LoVo (cell line): ENCODE data around the gene F5.

Experiments
- DNase-seq: peaks from one replicate; pipeline ENCODE4 v3.0.0-alpha.2; 2016; ENCODE audit warnings: low spot score

F5 gene

GRCh38 chr1:169586395-169587255 is at the start of gene F5:
Gene F5, minus strand, starts transcription at chr1:169586481. Its CDS starts 95 bp downstream, at chr1:169586386.
- peak; percentile 50 for DNase-seq

- DNase-seq: no peak
Measured at GRCh38 chr1:169634877-169635276, 48.6 kb upstream of the F5 start.

- DNase-seq: no peak
Measured at GRCh38 chr1:169634145-169634544, 47.9 kb upstream of the F5 start.

- DNase-seq: no peak
Measured at GRCh38 chr1:169631249-169631648, 45.0 kb upstream of the F5 start.

GRCh38 chr1:169630006-169630405 is 43.7 kb upstream of the F5 start, which contains the start of gene SELP:
Gene SELP, minus strand, starts transcription at chr1:169630124. Its CDS starts 50 bp downstream, at chr1:169630074.
- DNase-seq: no peak

GRCh38 chr1:169624912-169625311 is 38.6 kb upstream of the F5 start:
- no peak for DNase-seq

- DNase-seq: no peak
Measured at GRCh38 chr1:169624122-169624521, 37.8 kb upstream of the F5 start.

GRCh38 chr1:169623132-169623926 is 37.0 kb upstream of the F5 start:
- DNase-seq: no peak

GRCh38 chr1:169620565-169620964 is 34.3 kb upstream of the F5 start:
- DNase-seq: no peak

GRCh38 chr1:169618367-169618766 is 32.1 kb upstream of the F5 start:
- no peak for DNase-seq

GRCh38 chr1:169615803-169616202 is 29.5 kb upstream of the F5 start:
- no peak for DNase-seq

- DNase-seq: no peak
Measured at GRCh38 chr1:169610858-169611257, 24.6 kb upstream of the F5 start.

- no peak for DNase-seq
Measured at GRCh38 chr1:169610108-169610507, 23.8 kb upstream of the F5 start.

- DNase-seq: no peak
Measured at GRCh38 chr1:169608226-169608625, 21.9 kb upstream of the F5 start.

GRCh38 chr1:169604781-169605560 is 18.7 kb upstream of the F5 start:
- DNase-seq: no peak

GRCh38 chr1:169601096-169601881 is 15.0 kb upstream of the F5 start:
- DNase-seq: peak; percentile 32

- no peak for DNase-seq
Measured at GRCh38 chr1:169595764-169596711, 9.8 kb upstream of the F5 start.

- no peak for DNase-seq
Measured at GRCh38 chr1:169594391-169594790, 8.1 kb upstream of the F5 start.

- no peak for DNase-seq
Measured at GRCh38 chr1:169590932-169591331, 4.7 kb upstream of the F5 start.

- DNase-seq: no peak
Measured at GRCh38 chr1:169588785-169589485, 2.7 kb upstream of the F5 start.
